Left ventricle myocardium inferior (tissue), 1 donor: ENCODE results near the gene GNG12. TPM values are rescaled to one million over a fixed set of nuclear protein-coding genes. Genes with fewer than 3 reads are reported as not detected.

Experiments
- DNase-seq: peaks from one replicate; pipeline ENCODE4 v3.0.0-alpha.2; 2020
- H3K27ac ChIP-seq: fragments of 200-600 bp; replicated peaks from 2 replicates; pipeline ENCODE4 v1.8.0; 2021
- H3K27me3 ChIP-seq: fragments of 200-600 bp; 2 replicates; pipeline ENCODE4 v1.8.0; 2021; ENCODE audit warnings: low read depth
- H3K36me3 ChIP-seq: fragments of 200-600 bp; 2 replicates; pipeline ENCODE4 v1.8.0; 2021
- H3K4me1 ChIP-seq: fragments of 200-600 bp; 2 replicates; pipeline ENCODE4 v1.8.0; 2021
- H3K4me3 ChIP-seq: fragments of 200-600 bp; 2 replicates; pipeline ENCODE4 v1.8.0; 2021; ENCODE audit warnings: mild to moderate bottlenecking, moderate library complexity
- H3K9me3 ChIP-seq: fragments of 200-600 bp; replicated peaks from 2 replicates; pipeline ENCODE4 v1.8.0; 2021
- CTCF ChIP-seq: fragments of 200-600 bp; IDR thresholded peaks from 2 replicates; pipeline ENCODE4 v1.8.0; 2021; ENCODE audit warnings: antibody characterized with exemption, mild to moderate bottlenecking, borderline replicate concordance
- intact Hi-C: fragments of 100-400 bp; cut with micrococcal nuclease; formaldehyde crosslinking; loops from one replicate; pipeline ENCODE4 v1.11.0; 2022
- total RNA-seq: library from RNA; stranded (reverse); fragmentation: NEBNext Ultra II Directional; extraction: Animal tissue kit (Norgen Biotek cat#: 25700); gene quantifications from one replicate; pipeline ENCODE4 v1.2.1, GENCODE V29; 2021
- donor health status: DM: no; HTN: yes; CAD: no; lungs with severe emphysema.

The GNG12 gene
- total RNA-seq, 1 donor from 2014 or later = 35.1 TPM

GRCh38 chr1:67700692-67701410 is 132.4 kb downstream of the GNG12 start:
- peaks cover 12% of the 10 kb centered on the region for H3K4me1 ChIP-seq
- H3K27me3 ChIP-seq = no peaks in the 10 kb centered on the region
- H3K36me3 ChIP-seq = peaks cover 22% of the 10 kb centered on the region
- H3K4me3 ChIP-seq = no peak overlapping the region
- intact Hi-C loops = no loop called here
- no peak overlapping the region for H3K27ac ChIP-seq
- TF ChIP-seq CTCF = peak; percentile 42
- no peak for DNase-seq
- H3K9me3 ChIP-seq = no peaks in the 10 kb centered on the region

- intact Hi-C loops = no loop called here
Measured at GRCh38 chr1:67700220-67700619, 133.0 kb downstream of the GNG12 start.

GRCh38 chr1:67696708-67697107 is 136.6 kb downstream of the GNG12 start:
- intact Hi-C loops = no loop called here
- no peak for TF ChIP-seq CTCF

More at GRCh38 chr1:67700220-67700619, 133.0 kb downstream of the GNG12 start:
- Histone ChIP-seq H3K27me3 (no peaks in the 10 kb centered on the region), H3K4me1 (peaks cover 12% of the 10 kb centered on the region), H3K27ac (no peak overlapping the region), H3K36me3 (peaks cover 16% of the 10 kb centered on the region), H3K9me3 (no peaks in the 10 kb centered on the region), H3K4me3 (no peak overlapping the region)
- no peak for DNase-seq
- TF ChIP-seq CTCF = no peak

DNA sequence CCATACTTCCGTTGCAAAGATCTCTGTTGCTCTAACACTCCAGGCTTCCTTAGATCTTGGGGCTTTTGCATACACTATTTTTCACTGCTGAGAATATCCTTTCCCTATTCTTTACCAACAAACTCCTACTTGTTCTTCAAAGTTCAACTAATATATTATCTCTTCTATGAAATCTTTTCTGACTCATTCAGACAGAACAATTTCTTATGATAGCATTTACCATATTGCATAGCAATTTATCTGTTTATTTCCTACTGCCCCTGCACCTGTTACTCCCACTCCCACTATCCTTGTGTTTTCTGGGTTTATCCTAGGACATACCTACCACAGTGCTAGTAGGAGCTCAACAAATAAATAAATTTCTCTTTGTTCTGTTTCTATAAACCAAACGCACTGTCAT is 137.3 kb downstream of the GNG12 start:
- Histone ChIP-seq H3K4me3 (no peak overlapping the region), H3K9me3 (no peaks in the 10 kb centered on the region), H3K27me3 (no peaks in the 10 kb centered on the region), H3K36me3 (no peaks in the 10 kb centered on the region), H3K4me1 (peaks cover 8% of the 10 kb centered on the region), H3K27ac (no peak overlapping the region)
- no peak for DNase-seq
- intact Hi-C loops = no loop called here
- no peak for TF ChIP-seq CTCF

More at GRCh38 chr1:67696708-67697107, 136.6 kb downstream of the GNG12 start:
- H3K27me3 ChIP-seq = no peaks in the 10 kb centered on the region
- H3K27ac ChIP-seq = no peak overlapping the region
- H3K4me1 ChIP-seq = peaks cover 12% of the 10 kb centered on the region
- no peak for DNase-seq
- no peak overlapping the region for H3K4me3 ChIP-seq
- no peaks in the 10 kb centered on the region for H3K36me3 ChIP-seq
- no peaks in the 10 kb centered on the region for H3K9me3 ChIP-seq

GRCh38 chr1:67691712-67692111 is 141.6 kb downstream of the GNG12 start:
- no peak for DNase-seq

More at GRCh38 chr1:67691712-67692111, 141.6 kb downstream of the GNG12 start:
- peaks cover 29% of the 10 kb centered on the region for H3K4me1 ChIP-seq
- TF ChIP-seq CTCF = no peak
- intact Hi-C loops = no loop called here
- H3K27ac ChIP-seq = no peak overlapping the region
- H3K36me3 ChIP-seq = peaks cover 25% of the 10 kb centered on the region
- no peaks in the 10 kb centered on the region for H3K27me3 ChIP-seq
- no peaks in the 10 kb centered on the region for H3K9me3 ChIP-seq
- no peak overlapping the region for H3K4me3 ChIP-seq
